AG04449 (cell line): ENCODE results near the gene SCAMP5.

Experiments
- CTCF ChIA-PET: fragments of 350-600 bp; formaldehyde crosslinking; extraction: SDS; loops from one replicate; lab custom pipeline; 2021; ENCODE audit warnings: antibody characterized with exemption; lab: Yijun Ruan, JAX
- POLR2A ChIA-PET: fragments of 400-600, 350-600 bp; formaldehyde crosslinking; extraction: SDS; loops from one replicate; lab custom pipeline; 2020; ENCODE audit warnings: antibody characterized with exemption, inconsistent platforms; lab: Yijun Ruan, JAX
- DNase-seq: peaks from one replicate; pipeline ENCODE4 v3.0.0-alpha.2; 2010; ENCODE audit warnings: low read depth, low spot score
- H3K4me3 ChIP-seq: 2 replicates; pipeline ENCODE4 v1.5.1; 2011; ENCODE audit warnings: low read depth, mild to moderate bottlenecking, control low read depth, low read length
- CTCF ChIP-seq: IDR thresholded peaks from one replicate; pipeline ENCODE4 v1.5.1; 2011; ENCODE audit warnings: mild to moderate bottlenecking, moderate library complexity, low read length, control low read depth, inconsistent platforms; ENCODE audit not compliant: insufficient read depth; ENCODE audit errors: missing control alignments

SCAMP5 gene

GRCh38 chr15:75045332-75046015 is 50.1 kb downstream of the SCAMP5 start:
- ChIA-PET CTCF (interaction anchor here (1.0 to 4.5 kb wide), 4 partner anchors 11 to 163 kb away, joined by 4 to 38 read pairs (median 21); partner anchors contain the start of gene C15orf39), POLR2A (interaction anchor here (0.6 to 0.9 kb wide), 2 partner anchors 12 to 81 kb away, joined by 3 to 4 read pairs; no protein-coding TSS in a partner anchor)
- TF ChIP-seq CTCF = no peak
- no peak for DNase-seq
- no peak overlapping the region for H3K4me3 ChIP-seq

DNA sequence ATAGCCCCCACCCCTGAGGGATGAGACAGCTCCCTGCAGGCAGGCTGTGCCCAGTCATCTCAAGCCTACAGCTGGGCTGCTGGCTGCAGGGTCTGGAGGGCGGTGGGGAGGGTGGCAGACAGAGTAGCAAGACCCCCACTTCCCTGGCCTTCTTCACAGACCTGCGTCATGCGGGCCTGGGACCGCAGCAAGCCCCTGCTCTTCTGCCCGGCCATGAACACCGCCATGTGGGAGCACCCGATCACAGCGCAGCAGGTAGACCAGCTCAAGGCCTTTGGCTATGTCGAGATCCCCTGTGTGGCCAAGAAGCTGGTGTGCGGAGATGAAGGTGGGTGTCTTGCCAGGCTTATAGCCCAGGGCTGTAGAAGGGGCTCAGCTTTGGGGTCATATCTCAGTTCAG is 53.0 kb downstream of the SCAMP5 start:
- TF ChIP-seq CTCF = no peak
- CTCF ChIA-PET = interaction anchor here (1.0 to 1.3 kb wide), 2 partner anchors 13 to 156 kb away, joined by 3 to 4 read pairs; no protein-coding TSS in a partner anchor
- DNase-seq = no peak
- H3K4me3 ChIP-seq = no peak overlapping the region
- POLR2A ChIA-PET = no interaction called here

DNA sequence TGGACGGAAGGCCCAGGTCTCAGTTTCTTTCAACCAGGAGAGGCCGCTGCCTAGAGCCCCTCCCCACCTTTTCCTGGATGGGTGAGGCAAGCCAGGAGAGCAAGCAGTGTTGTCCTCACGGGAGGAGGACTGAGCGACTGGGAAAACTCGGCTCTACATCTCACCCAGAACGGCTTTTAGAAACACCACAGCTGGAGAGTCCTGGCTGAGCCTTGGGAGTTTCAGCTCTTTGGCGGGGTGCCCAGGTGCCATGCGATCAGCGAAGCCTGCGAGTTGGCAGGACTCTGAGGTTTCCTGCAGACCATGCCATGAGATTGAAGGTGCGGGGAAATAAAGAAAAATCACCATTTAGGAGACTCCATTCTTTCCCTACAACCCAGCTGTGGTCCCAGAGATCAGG is 54.0 kb downstream of the SCAMP5 start:
- ChIA-PET CTCF (no interaction called here), POLR2A (no interaction called here)
- no peak for DNase-seq
- H3K4me3 ChIP-seq = no peak overlapping the region
- no peak for TF ChIP-seq CTCF

DNA sequence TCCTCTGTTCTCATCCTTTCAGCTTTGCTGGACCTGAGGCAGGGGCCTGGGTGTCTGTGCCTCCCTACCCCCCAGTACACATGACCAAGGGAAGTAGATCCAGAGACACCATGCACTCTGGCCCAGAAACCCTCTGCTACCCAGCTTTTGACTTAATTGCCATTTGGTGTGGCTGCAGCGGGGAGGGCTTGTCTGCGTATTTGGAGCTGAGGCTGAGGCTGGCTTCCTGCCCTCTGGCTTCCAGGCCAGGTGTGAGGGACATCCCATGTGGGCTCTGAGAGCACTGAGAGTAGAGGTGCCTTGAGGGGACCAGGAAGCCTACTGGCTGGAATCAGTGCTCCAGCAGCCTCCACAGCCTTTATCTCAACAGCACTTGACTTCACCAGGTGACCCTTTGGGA is 54.9 kb downstream of the SCAMP5 start:
- no peak for DNase-seq
- POLR2A ChIA-PET = no interaction called here
- TF ChIP-seq CTCF = no peak
- H3K4me3 ChIP-seq = no peak overlapping the region
- CTCF ChIA-PET = no interaction called here

DNA sequence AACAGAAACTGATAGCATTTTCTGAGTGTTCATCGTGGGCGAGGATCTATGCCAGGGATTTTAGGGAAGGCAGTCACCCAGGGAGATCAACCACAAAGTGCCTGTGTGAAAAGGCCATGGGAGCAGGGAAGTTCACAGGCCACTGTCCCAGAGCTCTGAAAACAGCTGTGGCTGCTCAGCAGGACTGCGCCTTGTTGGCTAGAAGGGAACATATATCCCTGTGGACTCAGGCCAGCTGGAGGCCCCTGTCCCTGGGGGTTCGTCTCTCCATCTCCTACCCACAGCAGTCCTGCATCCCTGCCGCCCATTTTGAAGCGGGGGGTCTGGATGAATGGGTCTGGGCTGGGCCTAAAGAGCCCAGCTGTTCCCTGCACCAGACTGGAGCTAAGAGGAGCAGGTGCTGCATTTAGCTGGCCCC is 55.8 kb downstream of the SCAMP5 start:
- no peak for DNase-seq
- no peak for TF ChIP-seq CTCF
- CTCF ChIA-PET = no interaction called here
- POLR2A ChIA-PET = no interaction called here
- no peak overlapping the region for H3K4me3 ChIP-seq

GRCh38 chr15:75051711-75052110 is 56.3 kb downstream of the SCAMP5 start:
- no peak overlapping the region for H3K4me3 ChIP-seq
- ChIA-PET POLR2A (no interaction called here), CTCF (no interaction called here)
- DNase-seq = no peak
- no peak for TF ChIP-seq CTCF
